Gastrocnemius medialis (tissue), 4 donors: ENCODE data around the gene PRR14L.

Source experiments
- CTCF ChIP-seq, 5 experiments: fragments of 450-650 bp in 3 of 5; fragments of 200-600 bp in 2 of 5; sonication (generic) in 2 of 5; IDR thresholded peaks in 4 of 5; conservative IDR thresholded peaks in 1 of 5; 1 replicate in 4 of 5; 2 replicates in 1 of 5; pipeline ENCODE4 v1.5.1; 2016 to 2019; ENCODE audit warnings: antibody characterized with exemption in 5 of 5, mild to moderate bottlenecking in 3 of 5, moderate library complexity in 3 of 5
- POLR2A ChIP-seq, 2 donors: fragments of 450-650 bp; IDR thresholded peaks; one replicate each; pipeline ENCODE4 v1.6.1; 2017; ENCODE audit warnings: antibody characterized with exemption in 2 of 2, mild to moderate bottlenecking in 2 of 2, moderate library complexity in 2 of 2

GRCh38 chr22:31734512-31734911 is 15.4 kb downstream of the PRR14L start:
- TF ChIP-seq CTCF (IDR thresholded peaks at IDR 0.05 in 4 of 5, conservative IDR thresholded peaks at IDR 0.05 in 1 of 5) (no peak), POLR2A (IDR thresholded peaks at IDR 0.05) (no peak)
